Thyroid gland (tissue), 4 donors: ENCODE data around the gene IL6R. TPM values are rescaled to one million over a fixed set of nuclear protein-coding genes. Genes with fewer than 3 reads are reported as not detected.

Source experiments
- DNase-seq, 2 donors: peaks; one replicate each; pipeline ENCODE4 v3.0.0-alpha.2; 2019
- H3K27ac ChIP-seq, 3 donors: fragments of 200-600 bp; sonication (generic); 1 replicate in 2 of 3; 2 replicates in 1 of 3; pipeline ENCODE4 v1.5.1; 2016 to 2019; ENCODE audit warnings: mild to moderate bottlenecking in 1 of 3, moderate library complexity in 1 of 3
- H3K27me3 ChIP-seq: fragments of 200-600 bp; sonication (generic); one replicate; pipeline ENCODE4 v1.5.1; 2019
- H3K36me3 ChIP-seq, 2 donors: fragments of 200-600 bp; sonication (generic); one replicate each; pipeline ENCODE4 v1.5.1; 2016 to 2019
- H3K4me1 ChIP-seq, 2 donors: fragments of 200-600 bp; sonication (generic); one replicate each; pipeline ENCODE4 v1.5.1; 2017 to 2019
- H3K4me3 ChIP-seq, 3 donors: fragments of 200-600 bp; sonication (generic); replicated peaks in 1 of 3; 1 replicate in 2 of 3; 2 replicates in 1 of 3; pipeline ENCODE4 v1.5.1; 2016; ENCODE audit warnings: mild to moderate bottlenecking in 1 of 3
- H3K9me3 ChIP-seq: fragments of 200-600 bp; sonication (generic); one replicate; pipeline ENCODE4 v1.5.1; 2017
- CTCF ChIP-seq, 6 experiments: fragments of 200-600 bp in 3 of 6; fragments of 450-650 bp in 3 of 6; sonication (generic) in 3 of 6; IDR thresholded peaks; one replicate each; pipeline ENCODE4 v1.5.1; 2016 to 2019; ENCODE audit warnings: antibody characterized with exemption in 6 of 6, mild to moderate bottlenecking in 2 of 6, inconsistent platforms in 1 of 6, moderate library complexity in 1 of 6
- POLR2A ChIP-seq, 2 donors: fragments of 450-650 bp; IDR thresholded peaks; one replicate each; pipeline ENCODE4 v1.6.1; 2017; ENCODE audit warnings: antibody characterized with exemption in 2 of 2, mild to moderate bottlenecking in 2 of 2, moderate library complexity in 1 of 2
- WGBS, 2 donors: methylation state at CpG; one replicate each; pipeline ENCODE4 v1.1.5; 2017; 5-methylcytosine and 5-hydroxymethylcytosine counted together
- intact Hi-C: fragments of 100-400 bp; cut with DNase I; formaldehyde crosslinking; loops from one replicate; pipeline ENCODE4 v1.15.1; 2023
- total RNA-seq, 4 donors: library from RNA; depleted of rRNA; stranded (reverse); fragments of >200 nt; gene quantifications; one replicate each; pipeline ENCODE4 v1.2.3, GENCODE V29; 2016

IL6R gene
- total RNA-seq, 4 donors from 2014 or later, result 4.4 to 15.3 (median 7.4) TPM

- intact Hi-C loops, result no loop called here
- no peaks in the 10 kb centered on the region for H3K27me3 ChIP-seq
- WGBS, 2 donors, result 96 to 98% methylated on average over 11 of the region's 11 CpGs
- no peak overlapping the region for H3K4me3 ChIP-seq
- no peak for DNase-seq
- peaks cover 18 to 29% of the 10 kb centered on the region in 2 donors for H3K4me1 ChIP-seq
- H3K27ac ChIP-seq, result no peak overlapping the region
- H3K36me3 ChIP-seq, result no peaks in the 10 kb centered on the region
- TF ChIP-seq CTCF (IDR thresholded peaks at IDR 0.05), result no peak
- TF ChIP-seq POLR2A (IDR thresholded peaks at IDR 0.05), result no peak
- H3K9me3 ChIP-seq, result no peaks in the 10 kb centered on the region
Measured at GRCh38 chr1:154517661-154518060, 112.5 kb downstream of the IL6R start.

Other genes starting within 250 kb of the IL6R start
- gene TPM3, start 213.2 kb upstream of the IL6R start, total RNA-seq, result 100 to 1,000 TPM; 227 to 352 (median 298) TPM
- not detected for gene CFAP141, start 199.0 kb upstream of the IL6R start, total RNA-seq
- 100 to 1,000 TPM in 2 of 4 donors, 10 to 100 TPM in 2; 57.8 to 102 (median 88.8) TPM for gene UBAP2L, start 184.4 kb upstream of the IL6R start, total RNA-seq
- gene HAX1, start 132.7 kb upstream of the IL6R start, total RNA-seq, result 100 to 1,000 TPM in 2 of 4 donors, 10 to 100 TPM in 2; 52.0 to 104 (median 94.5) TPM
- not detected for gene AQP10, start 84.2 kb upstream of the IL6R start, total RNA-seq
- gene ATP8B2, start 79.8 kb upstream of the IL6R start, total RNA-seq, result 100 to 1,000 TPM in 1 of 4 donors, 10 to 100 TPM in 3; 61.6 to 106 (median 76.4) TPM
- 1 to 10 TPM; 5.6 to 9.9 (median 7.3) TPM for gene TDRD10, start 96.9 kb downstream of the IL6R start, total RNA-seq
- 10 to 100 TPM; 35.8 to 56.0 (median 43.0) TPM for gene SHE, start 97.1 kb downstream of the IL6R start, total RNA-seq
- gene UBE2Q1, start 153.3 kb downstream of the IL6R start, total RNA-seq, result 10 to 100 TPM; 24.5 to 61.3 (median 28.7) TPM
- gene CHRNB2, start 162.4 kb downstream of the IL6R start, total RNA-seq, result under 1 TPM in 1 of 4 donors, not detected in 3; 0.73 TPM
- gene ADAR, start 202.8 kb downstream of the IL6R start, total RNA-seq, result 100 to 1,000 TPM in 2 of 4 donors, 10 to 100 TPM in 2; 89.1 to 168 (median 114) TPM